ENCODE data around the gene L3MBTL3.
A peak's percentile ranks its signal among the peaks of the same experiment; 100 is the strongest.
"Not testable (repeated sequence)": the region's sequence is repeated elsewhere in the genome, so short reads cannot be mapped to it uniquely, and the experiment has no call there.

L3MBTL3 gene

GRCh38 chr6:130093546-130093945 lies 75.2 kb downstream of the L3MBTL3 start:
- no peak for DNase-seq

GRCh38 chr6:130098317-130098716 lies 79.9 kb downstream of the L3MBTL3 start:
- no peak for DNase-seq

GRCh38 chr6:130099119-130099518 lies 80.7 kb downstream of the L3MBTL3 start:
- no peak for DNase-seq

GRCh38 chr6:130105996-130106704 lies 87.8 kb downstream of the L3MBTL3 start:
- no peak for DNase-seq

- no peak for DNase-seq
Observed at GRCh38 chr6:130107710-130108109, 89.3 kb downstream of the L3MBTL3 start.

- no peak for DNase-seq
Observed at GRCh38 chr6:130111031-130111430, 92.7 kb downstream of the L3MBTL3 start.

- no peak for DNase-seq
Observed at GRCh38 chr6:130113201-130113710, 94.9 kb downstream of the L3MBTL3 start.

GRCh38 chr6:130115036-130115435 lies 96.7 kb downstream of the L3MBTL3 start:
- no peak for DNase-seq

- no peak for DNase-seq
Observed at GRCh38 chr6:130116273-130116672, 97.9 kb downstream of the L3MBTL3 start.

GRCh38 chr6:130117187-130117701 lies 98.9 kb downstream of the L3MBTL3 start:
- DNase-seq: not testable (repeated sequence)

- no peak for DNase-seq
Observed at GRCh38 chr6:130118236-130118635, 99.9 kb downstream of the L3MBTL3 start.

- no peak for DNase-seq
Observed at GRCh38 chr6:130119211-130119610, 100.8 kb downstream of the L3MBTL3 start.

GRCh38 chr6:130120731-130121130 lies 102.3 kb downstream of the L3MBTL3 start:
- DNase-seq: no peak

- DNase-seq: no peak
Observed at GRCh38 chr6:130122243-130122642, 103.9 kb downstream of the L3MBTL3 start.

GRCh38 chr6:130127195-130127594 lies 108.8 kb downstream of the L3MBTL3 start:
- DNase-seq: no peak

- DNase-seq: no peak
Observed at GRCh38 chr6:130128326-130128725, 109.9 kb downstream of the L3MBTL3 start.

GRCh38 chr6:130129762-130130246 lies 111.4 kb downstream of the L3MBTL3 start:
- DNase-seq: no peak

GRCh38 chr6:130132286-130132701 lies 113.9 kb downstream of the L3MBTL3 start:
- peak; percentile 6 for DNase-seq

- no peak for DNase-seq
Observed at GRCh38 chr6:130134582-130134981, 116.2 kb downstream of the L3MBTL3 start.

GRCh38 chr6:130136798-130137197 lies 118.4 kb downstream of the L3MBTL3 start:
- DNase-seq: no peak

- DNase-seq: no peak
Observed at GRCh38 chr6:130138116-130138908, 119.9 kb downstream of the L3MBTL3 start.

GRCh38 chr6:130138909-130139242 lies 120.5 kb downstream of the L3MBTL3 start:
- DNase-seq: no peak

GRCh38 chr6:130140084-130140483 lies 121.7 kb downstream of the L3MBTL3 start:
- DNase-seq: no peak

GRCh38 chr6:130143709-130144108 lies 125.3 kb downstream of the L3MBTL3 start:
- DNase-seq: no peak

All from effector CD4-positive, alpha-beta T cell (primary cell).